Omental fat pad (tissue), 4 donors: Measurements from ENCODE around the gene SPSB3. TPM values are rescaled to one million over a fixed set of nuclear protein-coding genes. Genes with fewer than 3 reads are reported as not detected.

Source experiments
- ATAC-seq: fragments of 150-250 bp; one replicate; pipeline ENCODE4 v1.9.1; 2016; ENCODE audit warnings: mild to moderate bottlenecking, moderate library complexity; ENCODE audit not compliant: low FRiP score
- DNase-seq: peaks from one replicate; pipeline ENCODE4 v3.0.0-alpha.2; 2019; ENCODE audit warnings: low spot score
- total RNA-seq, 4 donors: library from RNA; depleted of rRNA; stranded (reverse); fragments of >200 nt; gene quantifications; one replicate each; pipeline ENCODE4 v1.1.0, GENCODE V29; 2016
- TF ChIP-seq, protein P1 (sequence below), 3 donors: fragments of 450-650 bp; IDR thresholded peaks; one replicate each; pipeline ENCODE4 v1.5.1; 2016 to 2017; ENCODE audit warnings: antibody characterized with exemption in 3 of 3, mild to moderate bottlenecking in 3 of 3, moderate library complexity in 2 of 3

SPSB3 gene
- total RNA-seq, 4 donors from 2014 or later, result 39.5 to 88.1 (median 50.7) TPM

DNA sequence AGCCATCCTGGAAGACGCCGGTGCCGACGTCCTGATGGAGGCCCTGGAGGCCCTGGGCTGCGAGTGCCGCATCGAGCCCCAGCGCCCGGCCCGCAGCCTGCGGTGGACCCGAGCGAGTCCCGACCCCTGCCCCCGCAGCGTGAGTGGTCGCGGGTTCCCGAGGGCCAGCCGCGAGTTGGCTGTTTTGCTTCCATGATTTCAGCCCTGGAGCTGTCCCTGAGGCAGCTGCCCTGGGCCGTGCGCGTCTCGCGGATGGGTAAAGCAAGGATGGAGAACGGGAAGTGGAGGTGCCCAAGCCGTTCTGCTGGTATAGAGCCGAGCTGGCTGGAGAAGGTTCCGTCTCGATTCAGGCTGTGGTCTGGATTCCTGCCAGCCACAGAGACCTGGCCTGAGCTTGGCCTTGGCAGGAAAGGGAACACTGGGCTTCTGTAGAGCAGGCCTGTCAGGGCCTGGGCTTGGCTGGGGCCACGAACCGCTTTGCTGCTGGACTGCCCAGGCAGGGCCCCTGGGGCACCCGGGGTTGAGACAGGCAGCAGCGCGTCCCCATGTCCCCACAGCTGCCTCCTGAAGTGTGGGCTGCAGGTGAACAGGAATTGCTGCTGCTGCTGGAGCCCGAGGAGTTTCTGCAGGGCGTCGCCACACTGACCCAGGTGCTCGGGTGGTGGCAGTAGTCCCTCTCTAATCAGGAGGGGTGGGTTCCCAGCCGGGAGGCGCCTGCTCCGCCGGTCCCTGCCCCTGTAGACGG lies 8.5 kb downstream of the SPSB3 start:
- no peak for ATAC-seq

DNA sequence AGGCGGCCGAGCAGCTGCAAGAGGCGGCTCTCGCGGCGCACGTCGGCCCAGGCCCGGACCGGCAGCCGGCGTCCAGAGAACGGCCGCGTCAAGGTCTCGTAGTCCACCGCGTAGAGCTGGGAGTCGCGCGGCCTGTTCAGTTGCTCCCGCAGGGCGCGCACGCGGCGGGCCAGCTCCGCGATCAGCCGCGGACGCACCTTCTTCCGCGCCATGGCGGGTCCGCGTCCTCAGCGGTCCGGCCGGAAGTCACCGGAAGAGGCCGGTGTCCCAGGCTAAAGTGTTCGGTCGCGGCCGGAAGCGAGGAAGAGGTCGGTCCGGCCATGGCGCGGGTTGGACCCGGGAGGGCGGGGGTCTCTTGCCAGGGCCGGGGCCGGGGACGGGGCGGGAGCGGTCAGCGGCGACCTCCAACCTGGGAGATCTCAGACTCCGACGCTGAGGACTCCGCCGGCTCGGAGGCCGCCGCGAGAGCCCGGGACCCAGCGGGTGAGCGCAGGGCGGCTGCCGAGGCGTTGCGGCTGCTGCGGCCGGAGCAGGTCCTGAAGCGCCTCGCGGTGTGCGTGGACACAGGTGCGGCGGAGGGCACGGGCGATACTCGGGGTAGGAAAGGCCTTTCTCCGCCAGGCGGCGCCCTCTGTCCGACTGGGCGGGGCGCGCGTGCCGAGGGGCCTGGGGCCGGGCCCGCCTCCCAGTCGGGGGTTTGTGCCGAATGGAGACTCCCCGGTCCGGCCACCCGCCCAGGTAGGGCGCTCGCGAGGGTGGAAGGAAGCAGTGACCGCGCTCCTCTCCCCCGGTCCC lies 9.3 kb downstream of the SPSB3 start, which contains the start of gene MRPS34:
TSS of gene MRPS34 (minus strand) at position 227 of the 795 bp plus-strand sequence. CDS start at position 212, 15 bp downstream.
- TF ChIP-seq, protein P1, sequence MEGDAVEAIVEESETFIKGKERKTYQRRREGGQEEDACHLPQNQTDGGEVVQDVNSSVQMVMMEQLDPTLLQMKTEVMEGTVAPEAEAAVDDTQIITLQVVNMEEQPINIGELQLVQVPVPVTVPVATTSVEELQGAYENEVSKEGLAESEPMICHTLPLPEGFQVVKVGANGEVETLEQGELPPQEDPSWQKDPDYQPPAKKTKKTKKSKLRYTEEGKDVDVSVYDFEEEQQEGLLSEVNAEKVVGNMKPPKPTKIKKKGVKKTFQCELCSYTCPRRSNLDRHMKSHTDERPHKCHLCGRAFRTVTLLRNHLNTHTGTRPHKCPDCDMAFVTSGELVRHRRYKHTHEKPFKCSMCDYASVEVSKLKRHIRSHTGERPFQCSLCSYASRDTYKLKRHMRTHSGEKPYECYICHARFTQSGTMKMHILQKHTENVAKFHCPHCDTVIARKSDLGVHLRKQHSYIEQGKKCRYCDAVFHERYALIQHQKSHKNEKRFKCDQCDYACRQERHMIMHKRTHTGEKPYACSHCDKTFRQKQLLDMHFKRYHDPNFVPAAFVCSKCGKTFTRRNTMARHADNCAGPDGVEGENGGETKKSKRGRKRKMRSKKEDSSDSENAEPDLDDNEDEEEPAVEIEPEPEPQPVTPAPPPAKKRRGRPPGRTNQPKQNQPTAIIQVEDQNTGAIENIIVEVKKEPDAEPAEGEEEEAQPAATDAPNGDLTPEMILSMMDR (IDR thresholded peaks at IDR 0.05), result peak in 1 of 3 donors; percentile 68
- ATAC-seq (peak; percentile 74), DNase-seq (peak; percentile 56)

More for the DNA sequence above, 8.5 kb downstream of the SPSB3 start:
- TF ChIP-seq, protein P1 (IDR thresholded peaks at IDR 0.05), result no peak
- DNase-seq, result no peak

- DNase-seq, result no peak
- ATAC-seq, result no peak
- TF ChIP-seq, protein P1 (IDR thresholded peaks at IDR 0.05), result no peak
Measured at GRCh38 chr16:1772362-1772907, 9.9 kb downstream of the SPSB3 start, which contains the start of gene EME2. EME2 (plus strand) TSS chr16:1772810; CDS start chr16:1773228, 418 bp downstream.

- TF ChIP-seq, protein P1 (IDR thresholded peaks at IDR 0.05), result no peak
- DNase-seq (no peak), ATAC-seq (no peak)
Measured at GRCh38 chr16:1771864-1772361, 10.5 kb downstream of the SPSB3 start.

DNA sequence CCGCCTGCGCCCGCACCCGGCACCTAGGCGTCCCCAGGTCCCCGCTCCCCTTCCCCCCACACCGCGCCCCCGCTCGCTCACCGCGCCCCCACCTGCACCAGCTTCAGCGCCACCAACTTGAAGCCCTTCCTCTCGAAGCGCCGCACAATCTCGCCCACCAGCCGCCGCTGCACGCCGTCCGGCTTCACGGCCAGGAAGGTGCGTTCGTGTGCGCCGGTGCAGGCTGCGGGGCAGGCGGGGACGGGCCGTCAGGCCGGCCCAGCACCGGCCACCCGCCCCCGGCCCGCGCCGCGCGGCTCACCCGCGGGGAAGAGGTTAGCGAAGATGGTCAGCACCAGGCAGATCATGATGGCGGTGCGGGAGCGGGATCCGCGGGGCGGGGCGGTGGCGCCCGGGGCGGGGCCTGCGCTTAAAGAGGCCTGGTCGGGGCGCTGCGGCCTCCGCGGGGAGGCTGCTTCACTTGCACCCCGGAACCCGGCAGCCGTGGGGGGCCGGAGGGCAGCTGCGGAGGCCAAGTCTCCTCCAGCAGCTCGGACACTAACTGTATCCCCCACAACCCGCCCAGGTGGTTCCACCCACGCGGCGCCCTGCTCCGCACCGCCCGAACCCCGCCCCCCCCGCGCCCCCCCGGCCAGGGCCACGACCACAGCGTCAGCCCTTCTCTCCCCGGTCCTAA lies 11.0 kb downstream of the SPSB3 start, which contains the start of gene NME3:
TSS of gene NME3 (minus strand) at position 356 of the 676 bp plus-strand sequence. CDS start at position 347, 9 bp downstream.
- ATAC-seq (peak; percentile 21), DNase-seq (peak; percentile 57)
- TF ChIP-seq, protein P1 (IDR thresholded peaks at IDR 0.05), result no peak
